Activated T-cell treated with anti-CD3 and anti-CD28 coated beads, Interleukin-2, amount 50 U/mL, for 4 hours (primary cell): Measurements from ENCODE around the gene BCR. TPM values are rescaled to one million over a fixed set of nuclear protein-coding genes. Genes with fewer than 3 reads are reported as not detected.
A peak's percentile ranks its signal among the peaks of the same experiment; 100 is the strongest.

Source experiments
- ATAC-seq, 2 donors: fragments of 200-7000 bp; cut with Tn5 transposase; one replicate each; pipeline ENCODE4 v1.10.0; 2021
- DNase-seq: peaks from one replicate; pipeline ENCODE4 v3.0.0-alpha.2; 2020
- H3K27me3 Mint-ChIP-seq: one replicate; pipeline ENCODE4 v1.8.0; 2021; ENCODE audit warnings: low read depth, mixed read lengths
- H3K36me3 Mint-ChIP-seq: one replicate; pipeline ENCODE4 v1.8.0; 2022; ENCODE audit warnings: mixed read lengths; ENCODE audit not compliant: insufficient read depth
- H3K4me1 Mint-ChIP-seq: one replicate; pipeline ENCODE4 v1.8.0; 2021; ENCODE audit warnings: low read depth, mixed read lengths
- H3K4me3 Mint-ChIP-seq: one replicate; pipeline ENCODE4 v1.8.0; 2021; ENCODE audit warnings: mild to moderate bottlenecking, moderate library complexity, mixed read lengths
- H3K9me3 Mint-ChIP-seq: one replicate; pipeline ENCODE4 v1.8.0; 2021; ENCODE audit warnings: mixed read lengths
- total RNA-seq, 3 donors: library from RNA; stranded (reverse); gene quantifications; one replicate each; pipeline ENCODE4 v1.2.1, GENCODE V29; 2021

BCR gene
- total RNA-seq, 3 donors from 2014 or later, result 58.2 to 63.1 (median 61.3) TPM

- DNase-seq (peak; percentile 80), ATAC-seq (peak; percentile 79 to 85)
- Mint-ChIP-seq H3K4me1 (peaks cover 29% of the 10 kb centered on the region), H3K27me3 (no peaks in the 10 kb centered on the region), H3K4me3 (no peak overlapping the region), H3K36me3 (peaks cover 21% of the 10 kb centered on the region), H3K9me3 (no peaks in the 10 kb centered on the region)
Measured at GRCh38 chr22:23281406-23282088, 101.2 kb downstream of the BCR start.

GRCh38 chr22:23282089-23282501 is 101.8 kb downstream of the BCR start:
- H3K4me3 Mint-ChIP-seq, result no peak overlapping the region
- no peak for ATAC-seq
- H3K9me3 Mint-ChIP-seq, result no peaks in the 10 kb centered on the region
- H3K27me3 Mint-ChIP-seq, result no peaks in the 10 kb centered on the region
- no peak for DNase-seq
- peaks cover 26% of the 10 kb centered on the region for H3K36me3 Mint-ChIP-seq
- peaks cover 29% of the 10 kb centered on the region for H3K4me1 Mint-ChIP-seq

GRCh38 chr22:23282516-23282915 is 102.2 kb downstream of the BCR start:
- no peaks in the 10 kb centered on the region for H3K9me3 Mint-ChIP-seq

GRCh38 chr22:23282986-23283385 is 102.7 kb downstream of the BCR start:
- H3K9me3 Mint-ChIP-seq, result no peaks in the 10 kb centered on the region
- no peak for DNase-seq
- no peak overlapping the region for H3K4me3 Mint-ChIP-seq
- H3K4me1 Mint-ChIP-seq, result peaks cover 29% of the 10 kb centered on the region
- no peaks in the 10 kb centered on the region for H3K27me3 Mint-ChIP-seq
- ATAC-seq, result no peak
- H3K36me3 Mint-ChIP-seq, result peaks cover 23% of the 10 kb centered on the region

More at GRCh38 chr22:23282516-23282915, 102.2 kb downstream of the BCR start:
- DNase-seq (no peak), ATAC-seq (no peak)
- Mint-ChIP-seq H3K4me3 (no peak overlapping the region), H3K36me3 (peaks cover 24% of the 10 kb centered on the region), H3K27me3 (no peaks in the 10 kb centered on the region), H3K4me1 (peaks cover 29% of the 10 kb centered on the region)

GRCh38 chr22:23283591-23284503 is 103.5 kb downstream of the BCR start:
- no peak for DNase-seq
- no peak for ATAC-seq
- Mint-ChIP-seq H3K4me3 (no peak overlapping the region), H3K9me3 (no peaks in the 10 kb centered on the region), H3K27me3 (no peaks in the 10 kb centered on the region), H3K36me3 (peaks cover 23% of the 10 kb centered on the region), H3K4me1 (peaks cover 26% of the 10 kb centered on the region)

GRCh38 chr22:23284504-23285033 is 104.3 kb downstream of the BCR start:
- Mint-ChIP-seq H3K27me3 (no peaks in the 10 kb centered on the region), H3K36me3 (peaks cover 25% of the 10 kb centered on the region), H3K4me3 (no peak overlapping the region), H3K4me1 (peaks cover 19% of the 10 kb centered on the region), H3K9me3 (no peaks in the 10 kb centered on the region)
- DNase-seq (no peak), ATAC-seq (no peak)

GRCh38 chr22:23285236-23285635 is 104.9 kb downstream of the BCR start:
- H3K9me3 Mint-ChIP-seq, result no peaks in the 10 kb centered on the region
- H3K4me3 Mint-ChIP-seq, result no peak overlapping the region
- H3K36me3 Mint-ChIP-seq, result peaks cover 28% of the 10 kb centered on the region
- H3K27me3 Mint-ChIP-seq, result no peaks in the 10 kb centered on the region
- no peak for ATAC-seq
- no peak for DNase-seq
- peaks cover 12% of the 10 kb centered on the region for H3K4me1 Mint-ChIP-seq

- DNase-seq, result no peak
Measured at GRCh38 chr22:23285734-23286133, 105.4 kb downstream of the BCR start.

GRCh38 chr22:23286296-23286695 is 106.0 kb downstream of the BCR start:
- no peak overlapping the region for H3K4me3 Mint-ChIP-seq

More at GRCh38 chr22:23285734-23286133, 105.4 kb downstream of the BCR start:
- no peaks in the 10 kb centered on the region for H3K9me3 Mint-ChIP-seq
- H3K4me3 Mint-ChIP-seq, result no peak overlapping the region
- H3K4me1 Mint-ChIP-seq, result peaks cover 7% of the 10 kb centered on the region
- no peaks in the 10 kb centered on the region for H3K27me3 Mint-ChIP-seq
- no peak for ATAC-seq
- H3K36me3 Mint-ChIP-seq, result peaks cover 25% of the 10 kb centered on the region

GRCh38 chr22:23287136-23288095 is 107.1 kb downstream of the BCR start:
- DNase-seq, result no peak
- H3K27me3 Mint-ChIP-seq, result no peaks in the 10 kb centered on the region
- H3K4me3 Mint-ChIP-seq, result no peak overlapping the region
- no peaks in the 10 kb centered on the region for H3K9me3 Mint-ChIP-seq
- H3K4me1 Mint-ChIP-seq, result no peaks in the 10 kb centered on the region
- peaks cover 30% of the 10 kb centered on the region for H3K36me3 Mint-ChIP-seq
- no peak for ATAC-seq

More at GRCh38 chr22:23286296-23286695, 106.0 kb downstream of the BCR start:
- no peaks in the 10 kb centered on the region for H3K27me3 Mint-ChIP-seq
- peaks cover 23% of the 10 kb centered on the region for H3K36me3 Mint-ChIP-seq
- peaks cover 4% of the 10 kb centered on the region for H3K4me1 Mint-ChIP-seq
- ATAC-seq (no peak), DNase-seq (no peak)
- H3K9me3 Mint-ChIP-seq, result no peaks in the 10 kb centered on the region

GRCh38 chr22:23288301-23289129 is 108.2 kb downstream of the BCR start:
- H3K36me3 Mint-ChIP-seq, result peaks cover 36% of the 10 kb centered on the region
- ATAC-seq, result no peak

GRCh38 chr22:23289130-23289503 is 108.8 kb downstream of the BCR start:
- Mint-ChIP-seq H3K4me1 (no peaks in the 10 kb centered on the region), H3K36me3 (peaks cover 42% of the 10 kb centered on the region), H3K4me3 (no peak overlapping the region), H3K9me3 (no peaks in the 10 kb centered on the region), H3K27me3 (no peaks in the 10 kb centered on the region)
- no peak for ATAC-seq
- DNase-seq, result no peak

More at GRCh38 chr22:23288301-23289129, 108.2 kb downstream of the BCR start:
- Mint-ChIP-seq H3K27me3 (no peaks in the 10 kb centered on the region), H3K9me3 (no peaks in the 10 kb centered on the region), H3K4me1 (no peaks in the 10 kb centered on the region), H3K4me3 (no peak overlapping the region)
- DNase-seq, result no peak
